SW 1271 (cell line): Measurements from ENCODE around the gene LINGO4.

Experiments used
- DNase-seq, 2 experiments: peaks; one replicate each; lab custom pipeline; 2025; lab: John Stamatoyannopoulos, UW

LINGO4 gene

DNA sequence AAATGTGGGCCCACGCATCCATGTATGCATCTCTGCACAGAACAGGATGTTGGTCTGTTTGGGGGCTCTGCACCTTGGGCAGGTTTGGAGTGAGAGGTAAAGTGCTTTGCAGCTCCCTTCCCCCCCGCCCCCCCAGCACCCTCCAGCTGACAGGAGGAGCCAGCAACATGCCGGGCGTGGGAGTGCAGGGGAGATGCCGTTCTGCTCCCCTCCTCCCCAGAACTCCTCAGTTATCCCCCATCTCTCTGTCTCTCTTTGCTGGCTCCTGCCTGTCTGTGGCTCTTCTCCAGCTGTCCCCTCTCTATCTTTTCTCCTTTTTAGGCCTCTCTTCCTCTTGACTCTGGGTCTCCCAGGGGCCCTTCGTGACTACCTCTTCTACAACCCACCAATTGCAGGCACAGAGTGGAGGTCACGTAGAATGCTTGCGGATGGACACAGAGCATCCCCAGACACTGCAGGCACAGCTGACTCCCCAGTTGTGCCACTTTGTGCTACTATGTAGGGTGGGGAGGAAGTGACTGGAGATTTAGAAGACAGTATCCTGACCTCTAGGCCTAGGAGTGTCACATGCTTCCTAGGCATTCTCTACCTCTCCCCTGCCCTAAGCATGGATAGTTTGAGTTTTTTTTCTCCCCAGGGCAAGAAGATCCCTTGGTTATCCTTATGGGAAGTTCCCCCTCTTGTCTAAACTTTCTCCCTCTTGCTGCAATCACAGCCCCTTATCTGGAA, 28.1 kb upstream of the LINGO4 start:
- no peak for DNase-seq

GRCh38 chr1:151832318-151832980, 27.2 kb upstream of the LINGO4 start:
- no peak for DNase-seq

GRCh38 chr1:151831605-151832004, 26.4 kb upstream of the LINGO4 start, which contains the start of gene RORC:
RORC (minus strand) TSS chr1:151831802; CDS start chr1:151831764, 38 bp downstream.
- no peak for DNase-seq

DNA sequence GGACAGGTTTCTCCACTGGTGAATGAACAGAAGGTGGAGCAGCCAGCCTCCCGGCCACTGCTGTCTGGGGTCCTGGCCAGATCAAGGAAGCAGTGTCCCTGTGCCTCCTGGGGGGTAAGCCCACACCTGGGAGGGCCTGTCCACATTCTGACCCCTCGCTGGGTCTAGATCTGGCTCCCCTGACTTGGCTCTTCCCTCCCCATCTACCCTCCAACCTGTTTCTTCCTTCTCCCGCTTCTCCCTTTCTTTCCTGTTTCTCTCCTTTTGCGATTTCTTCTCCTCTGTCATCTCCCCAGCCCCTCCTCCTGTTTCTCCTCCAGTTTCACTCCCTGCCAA, 26.0 kb upstream of the LINGO4 start:
- no peak for DNase-seq

DNA sequence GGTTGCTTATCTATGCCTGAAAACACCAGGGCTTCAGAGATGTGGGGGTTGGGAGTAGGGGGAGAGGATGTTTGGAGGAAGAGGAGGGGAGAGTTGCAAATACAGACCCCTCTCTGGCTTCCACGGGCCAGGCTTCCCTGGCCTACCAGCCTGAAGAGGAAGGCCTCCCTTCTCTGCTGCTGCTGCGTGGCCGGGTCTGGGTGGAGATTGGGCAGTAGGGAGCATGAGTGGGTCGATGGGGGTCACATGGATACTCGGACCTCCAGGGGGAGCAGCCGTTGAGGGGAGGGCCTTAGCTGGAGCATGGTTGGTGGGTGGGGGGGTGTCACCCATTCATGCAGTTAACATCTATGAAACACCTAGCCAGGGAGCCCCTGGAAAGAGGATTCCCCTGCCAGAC, 24.8 kb upstream of the LINGO4 start:
- DNase-seq, result no peak

- DNase-seq, result no peak
Observed at GRCh38 chr1:151829352-151830046, 24.3 kb upstream of the LINGO4 start.

GRCh38 chr1:151828921-151829320, 23.7 kb upstream of the LINGO4 start:
- no peak for DNase-seq

GRCh38 chr1:151827853-151828252, 22.6 kb upstream of the LINGO4 start:
- no peak for DNase-seq

DNA sequence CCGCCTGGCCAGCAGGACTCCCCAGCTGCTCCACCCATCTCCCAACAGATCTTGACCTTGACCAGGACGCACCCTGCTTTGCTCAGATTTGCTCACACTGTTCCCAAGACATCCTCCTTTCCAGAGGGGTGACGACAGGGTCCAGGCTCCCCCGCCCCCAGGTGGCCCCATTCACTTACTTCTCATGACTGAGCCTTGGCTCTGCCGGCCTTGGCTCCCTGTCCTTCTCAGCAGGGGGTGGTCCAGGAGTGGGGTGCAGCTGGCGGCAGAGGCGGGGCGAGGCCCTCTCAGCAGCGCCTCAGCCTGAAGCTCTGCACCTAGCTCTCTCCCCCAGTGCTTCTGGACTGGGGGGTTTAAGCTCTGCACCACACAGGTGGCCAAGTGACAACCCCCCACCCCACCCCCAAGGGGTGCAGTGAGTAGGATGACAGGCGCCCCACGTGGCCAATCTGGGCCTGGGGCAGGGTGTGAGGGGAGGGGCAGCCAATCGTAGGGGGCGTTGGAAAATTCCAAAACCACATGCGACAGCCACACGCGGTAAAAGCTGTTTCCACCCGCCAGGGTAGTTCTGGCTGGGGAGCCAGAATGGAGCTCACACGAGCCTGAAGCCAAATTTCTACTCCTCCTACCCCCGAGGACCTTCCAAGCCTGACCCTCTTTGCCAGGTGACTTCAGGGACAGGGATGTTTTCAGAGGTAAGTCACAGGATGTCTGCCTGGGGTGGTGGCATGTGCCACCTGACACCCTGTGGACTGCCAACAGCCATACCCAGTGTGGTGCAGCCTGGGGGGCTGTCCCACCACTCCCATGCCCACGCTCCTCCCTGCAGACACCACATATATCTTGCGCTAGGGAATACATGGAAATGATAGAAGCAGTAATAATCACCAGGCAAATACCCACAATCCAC, 20.8 kb upstream of the LINGO4 start:
- no peak for DNase-seq

- DNase-seq, result no peak
Observed at GRCh38 chr1:151825204-151825603, 20.0 kb upstream of the LINGO4 start.

DNA sequence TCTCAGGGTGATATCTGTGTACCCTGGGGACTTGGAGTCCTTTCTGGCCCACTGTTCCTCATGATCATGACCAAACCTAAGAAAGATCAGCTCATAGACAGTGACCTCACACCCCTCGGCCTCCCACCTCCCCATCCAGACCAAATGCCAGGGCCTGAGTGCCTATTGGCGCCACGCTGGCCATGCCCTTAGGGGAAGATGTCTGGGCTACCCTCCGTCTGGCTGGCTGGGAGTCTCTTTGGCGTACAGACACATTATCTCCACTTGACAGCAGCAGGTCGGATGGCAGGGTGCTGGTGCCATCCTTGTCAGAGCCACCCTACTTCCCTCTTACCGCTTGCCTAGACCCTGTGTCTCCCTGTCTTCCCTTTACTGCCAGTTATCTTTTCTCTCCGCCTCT, 18.0 kb upstream of the LINGO4 start:
- no peak for DNase-seq

DNA sequence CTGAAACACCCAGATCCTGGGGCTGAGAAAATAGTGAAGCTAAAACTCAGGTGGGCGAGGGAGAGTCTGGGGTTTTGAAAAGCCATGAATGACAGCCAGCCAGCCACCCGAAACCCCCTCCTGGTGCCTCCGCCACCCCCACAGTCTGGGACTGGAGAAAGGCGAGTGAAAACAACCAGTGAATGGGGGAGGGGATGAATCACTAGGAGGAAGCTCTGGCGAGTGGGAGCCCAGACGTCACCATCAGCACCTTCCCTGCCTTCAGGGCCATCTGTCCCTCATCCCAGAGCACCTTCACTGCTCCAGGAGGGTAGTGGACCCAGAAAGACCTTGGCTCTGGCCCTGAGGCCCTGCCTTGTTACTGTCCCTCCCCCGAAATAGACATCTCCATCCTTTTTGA, 17.2 kb upstream of the LINGO4 start:
- no peak for DNase-seq

- no peak for DNase-seq
Observed at GRCh38 chr1:151820940-151821339, 15.7 kb upstream of the LINGO4 start.

- no peak for DNase-seq
Observed at GRCh38 chr1:151819976-151820623, 14.9 kb upstream of the LINGO4 start.

DNA sequence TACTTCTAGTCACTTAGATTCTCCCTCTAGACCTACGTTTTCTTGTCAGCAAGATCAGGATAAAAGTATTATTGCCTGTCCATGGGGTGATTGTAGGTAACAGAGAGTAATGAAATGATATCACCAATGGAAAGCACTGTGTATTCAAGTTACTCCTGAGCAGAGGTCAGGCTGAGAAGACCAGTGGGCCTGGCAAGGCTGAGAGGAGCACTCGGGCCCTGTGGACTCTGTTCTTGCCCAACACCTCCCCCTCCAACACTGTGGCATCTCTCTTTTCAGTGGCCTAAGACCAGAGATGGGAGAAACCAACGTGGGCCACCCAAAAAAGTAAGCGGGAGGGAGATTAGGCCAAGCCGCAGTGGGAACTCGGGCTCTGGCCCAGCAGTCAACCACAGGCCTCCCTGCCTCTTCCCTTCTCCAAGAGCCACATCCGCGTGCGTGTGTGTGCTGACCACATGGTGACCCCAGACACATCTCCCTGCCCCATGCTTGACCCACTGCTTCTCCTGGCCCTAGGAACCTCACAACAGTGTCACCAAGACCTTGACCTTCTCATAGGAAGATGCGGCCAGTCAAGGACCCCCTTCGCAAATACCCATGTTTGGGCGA, 14.1 kb upstream of the LINGO4 start:
- DNase-seq, result no peak

GRCh38 chr1:151817353-151817730, 12.1 kb upstream of the LINGO4 start:
- no peak for DNase-seq

DNA sequence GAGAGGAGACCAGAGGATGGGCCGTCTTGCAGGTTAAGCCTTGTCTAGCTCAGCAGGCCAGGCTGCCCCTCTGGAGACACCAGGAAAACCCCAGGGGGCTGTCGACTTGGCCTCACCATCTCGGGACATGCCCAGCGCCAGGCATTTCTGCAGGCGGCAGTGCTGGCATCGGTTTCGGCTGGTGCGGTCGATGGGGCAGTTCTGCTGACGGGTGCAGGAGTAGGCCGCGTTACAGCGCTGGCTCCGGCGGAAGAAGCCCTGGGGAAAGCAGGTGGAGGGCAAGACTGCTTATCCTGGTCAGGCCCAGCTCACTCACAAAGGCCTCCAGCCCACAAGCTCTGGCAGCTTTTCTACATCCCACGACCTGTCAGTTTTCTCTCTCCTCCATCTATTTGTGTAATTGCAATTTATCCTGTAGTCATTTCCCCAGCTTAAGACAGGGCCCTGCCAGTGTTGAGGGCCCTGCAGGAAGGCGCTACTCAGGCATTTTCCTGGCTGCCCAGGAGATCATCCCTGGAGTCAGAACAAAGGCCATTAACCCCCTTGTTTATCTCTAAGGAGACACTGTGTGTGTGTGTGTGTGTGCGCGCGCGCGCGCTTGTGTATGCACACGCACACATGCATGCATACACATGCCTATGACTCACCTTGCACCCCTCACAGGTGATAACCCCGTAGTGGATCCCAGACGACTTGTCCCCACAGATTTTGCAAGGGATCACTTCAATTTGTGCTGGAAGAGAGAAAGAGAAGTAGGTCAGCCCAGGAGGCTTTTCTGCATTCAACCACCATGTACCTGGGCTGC, 11.5 kb upstream of the LINGO4 start:
- no peak for DNase-seq

- no peak for DNase-seq
Observed at GRCh38 chr1:151815716-151816327, 10.6 kb upstream of the LINGO4 start.

DNA sequence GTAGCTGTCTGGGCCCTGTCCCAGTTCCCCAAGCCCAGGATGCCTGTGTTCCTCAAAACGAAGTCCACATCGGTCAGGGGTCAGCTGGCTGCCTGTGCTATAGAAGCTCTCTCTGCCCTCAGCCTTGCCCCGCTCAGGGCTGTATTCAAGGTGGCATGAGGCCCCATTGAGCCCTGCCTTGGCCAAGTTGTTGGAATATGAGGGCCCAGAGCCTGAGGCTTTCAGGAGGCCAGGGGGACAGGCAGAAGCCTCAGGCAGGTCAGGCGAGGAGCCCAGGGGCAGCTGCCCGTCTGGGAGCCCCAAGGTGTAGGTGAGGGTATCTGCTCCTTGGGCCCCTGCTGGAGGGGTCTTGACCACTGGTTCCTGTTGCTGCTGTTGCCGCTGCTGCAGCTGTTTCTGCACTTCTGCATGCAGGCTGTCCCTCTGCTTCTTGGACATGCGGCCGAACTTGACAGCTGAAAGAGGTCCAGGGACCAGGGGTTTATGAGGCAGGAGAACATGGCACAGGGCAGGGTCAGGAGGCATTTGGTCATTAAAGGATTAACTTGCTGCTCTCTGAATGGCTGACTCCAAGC, 9.8 kb upstream of the LINGO4 start:
- no peak for DNase-seq

GRCh38 chr1:151814426-151814825, 9.2 kb upstream of the LINGO4 start:
- DNase-seq, result no peak
